NT2/D1 (cell line): Measurements from ENCODE around the gene SP2.

ENCODE experiments used
- SUZ12 ChIP-seq: IDR thresholded peaks from 2 replicates; pipeline ENCODE4 v1.6.1; 2011; ENCODE audit not compliant: insufficient read length, insufficient read depth; ENCODE audit errors: extremely low read depth
- YY1 ChIP-seq: IDR thresholded peaks from 2 replicates; pipeline ENCODE4 v1.6.1; 2011; ENCODE audit not compliant: insufficient read length, insufficient read depth
- ZNF274 ChIP-seq: IDR thresholded peaks from 2 replicates; pipeline ENCODE4 v1.6.1; 2011; ENCODE audit warnings: mild to moderate bottlenecking, low read depth, low read length

DNA sequence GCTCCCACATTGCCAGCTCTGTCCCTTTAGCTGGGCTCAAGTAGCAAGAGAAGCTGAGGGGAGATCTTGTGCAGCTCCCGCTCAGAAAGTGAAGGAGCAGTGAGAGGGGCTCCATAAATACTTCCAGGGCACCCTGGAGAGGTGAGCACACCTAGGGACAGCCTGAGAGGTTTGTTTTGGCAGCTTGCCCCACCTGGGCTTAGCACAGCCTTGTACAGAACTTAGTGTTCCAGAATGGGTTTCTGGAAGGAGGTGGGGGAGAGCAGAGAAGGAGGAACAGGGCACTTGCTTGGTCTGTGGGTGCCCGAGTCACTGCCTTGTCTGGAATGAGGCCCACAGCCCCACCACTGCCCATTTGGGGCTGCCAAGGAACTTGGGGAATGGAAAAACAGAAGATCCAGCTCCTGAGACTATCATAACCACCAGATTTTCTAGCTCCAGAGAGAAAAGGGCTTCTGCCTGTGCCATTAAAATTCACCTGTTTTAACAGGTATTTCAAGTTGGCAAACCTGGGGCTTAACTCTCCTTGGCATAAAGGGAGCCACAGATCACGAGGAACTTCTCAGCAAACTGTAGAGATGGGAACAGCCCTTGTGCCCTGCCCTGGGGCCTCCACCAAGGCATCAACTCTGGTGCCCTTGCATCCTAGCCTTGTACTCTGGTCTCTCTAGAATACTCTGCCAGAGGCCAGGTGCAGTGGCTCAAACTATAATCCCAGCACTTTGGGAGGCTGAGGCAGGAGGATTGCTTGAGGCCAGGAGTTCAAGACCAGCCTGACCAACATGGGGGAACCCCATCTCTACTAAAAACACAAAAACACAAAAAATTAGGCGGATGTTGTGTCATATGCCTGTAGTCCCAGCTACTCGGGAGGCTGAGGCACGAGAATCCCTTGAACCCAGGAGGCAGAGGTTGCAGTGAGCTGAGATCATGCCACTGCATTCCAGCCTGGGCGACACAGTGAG, 59.7 kb downstream of the SP2 start:
- TF ChIP-seq YY1 (no peak), SUZ12 (no peak), ZNF274 (no peak)
